ENCODE results near the gene SLC16A7.

GRCh38 chr12:59660921-59661597, 65.2 kb downstream of the SLC16A7 start:
- TF ChIP-seq ZFP3 (CRISPR knock-in tag; IDR thresholded peaks at IDR 0.05) (no peak), ZFP30 (CRISPR knock-in tag; IDR thresholded peaks at IDR 0.05) (no peak), RARB (CRISPR knock-in tag; IDR thresholded peaks at IDR 0.05) (no peak), BACH2 (CRISPR knock-in tag; IDR thresholded peaks at IDR 0.05; ENCODE audit: borderline replicate concordance) (no peak), ZNF70 (CRISPR knock-in tag; IDR thresholded peaks at IDR 0.05) (no peak)
- TF ChIP-seq, protein P1, sequence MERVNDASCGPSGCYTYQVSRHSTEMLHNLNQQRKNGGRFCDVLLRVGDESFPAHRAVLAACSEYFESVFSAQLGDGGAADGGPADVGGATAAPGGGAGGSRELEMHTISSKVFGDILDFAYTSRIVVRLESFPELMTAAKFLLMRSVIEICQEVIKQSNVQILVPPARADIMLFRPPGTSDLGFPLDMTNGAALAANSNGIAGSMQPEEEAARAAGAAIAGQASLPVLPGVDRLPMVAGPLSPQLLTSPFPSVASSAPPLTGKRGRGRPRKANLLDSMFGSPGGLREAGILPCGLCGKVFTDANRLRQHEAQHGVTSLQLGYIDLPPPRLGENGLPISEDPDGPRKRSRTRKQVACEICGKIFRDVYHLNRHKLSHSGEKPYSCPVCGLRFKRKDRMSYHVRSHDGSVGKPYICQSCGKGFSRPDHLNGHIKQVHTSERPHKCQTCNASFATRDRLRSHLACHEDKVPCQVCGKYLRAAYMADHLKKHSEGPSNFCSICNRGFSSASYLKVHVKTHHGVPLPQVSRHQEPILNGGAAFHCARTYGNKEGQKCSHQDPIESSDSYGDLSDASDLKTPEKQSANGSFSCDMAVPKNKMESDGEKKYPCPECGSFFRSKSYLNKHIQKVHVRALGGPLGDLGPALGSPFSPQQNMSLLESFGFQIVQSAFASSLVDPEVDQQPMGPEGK (CRISPR knock-in tag; IDR thresholded peaks at IDR 0.05; ENCODE audit: borderline replicate concordance): no peak
